HG02571 (cell line): ENCODE data around the gene CLDN34.

Experiments used
- ATAC-seq: cut with Tn5 transposase; IDR thresholded peaks from one replicate; pipeline ENCODE4 v1.9.1; 2021; ENCODE audit warnings: mild to moderate bottlenecking, moderate library complexity; ENCODE audit not compliant: unreplicated experiment

Gene CLDN34

DNA sequence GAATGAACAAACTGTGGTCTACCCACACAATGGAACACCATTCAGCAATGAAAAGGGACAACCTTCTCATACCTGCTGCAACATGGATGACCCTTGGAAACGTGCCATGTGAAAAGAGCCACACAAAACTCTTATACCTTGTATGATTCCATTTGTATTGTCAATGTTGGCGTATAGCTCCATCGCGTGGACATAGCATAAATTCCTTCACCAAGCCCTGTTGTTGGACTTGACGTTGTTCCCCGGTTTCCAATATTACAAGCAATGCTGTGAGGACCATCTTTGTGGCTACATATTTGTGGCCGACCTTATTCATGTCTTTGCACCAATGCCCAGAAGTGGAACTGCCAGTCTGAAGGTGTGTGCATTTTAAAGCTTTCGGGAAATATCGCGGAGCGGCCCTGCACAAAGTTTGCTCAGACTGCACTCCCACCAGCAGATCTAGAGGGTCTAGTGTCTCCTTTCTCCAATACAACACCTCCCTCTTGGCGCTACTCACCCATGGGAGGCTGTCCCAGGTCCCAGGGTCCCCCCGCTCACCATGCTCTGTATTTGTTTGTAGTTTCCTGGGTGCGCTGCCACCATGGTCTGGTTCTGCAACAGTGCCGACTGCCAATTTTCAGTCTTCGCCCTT, at the start of gene CLDN34:
TSS of gene CLDN34 (plus strand) at position 584 of the 634 bp plus-strand sequence. CDS start at position 584, 0 bp downstream.
- ATAC-seq: no peak

- ATAC-seq: no peak
These were observed 49.3 kb upstream of the CLDN34 start for GRCh38 chrX:9917861-9918260.

GRCh38 chrX:9919632-9920172, 47.5 kb upstream of the CLDN34 start:
- ATAC-seq: no peak

- ATAC-seq: no peak
These were observed 45.8 kb upstream of the CLDN34 start for GRCh38 chrX:9921407-9921806.

DNA sequence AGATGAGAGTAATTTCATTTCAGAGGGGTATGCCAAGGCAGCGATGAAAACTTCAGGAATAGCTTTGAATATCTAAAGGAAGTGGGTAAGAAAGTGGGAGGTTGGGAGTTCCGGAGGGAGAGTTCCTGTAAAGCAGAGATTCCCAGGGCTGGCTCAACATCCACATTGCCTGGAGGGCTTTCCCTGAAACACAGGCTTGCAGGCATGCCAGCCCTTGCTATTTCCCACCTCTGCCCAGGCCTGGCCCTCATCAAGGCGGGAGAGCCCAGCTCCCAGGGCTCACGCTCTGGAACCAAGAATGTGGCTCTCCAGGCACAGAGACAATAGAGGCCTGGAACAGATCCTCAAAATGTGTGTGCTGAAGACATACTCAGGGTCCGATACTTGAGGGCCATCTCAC, 43.8 kb upstream of the CLDN34 start:
- ATAC-seq: no peak

DNA sequence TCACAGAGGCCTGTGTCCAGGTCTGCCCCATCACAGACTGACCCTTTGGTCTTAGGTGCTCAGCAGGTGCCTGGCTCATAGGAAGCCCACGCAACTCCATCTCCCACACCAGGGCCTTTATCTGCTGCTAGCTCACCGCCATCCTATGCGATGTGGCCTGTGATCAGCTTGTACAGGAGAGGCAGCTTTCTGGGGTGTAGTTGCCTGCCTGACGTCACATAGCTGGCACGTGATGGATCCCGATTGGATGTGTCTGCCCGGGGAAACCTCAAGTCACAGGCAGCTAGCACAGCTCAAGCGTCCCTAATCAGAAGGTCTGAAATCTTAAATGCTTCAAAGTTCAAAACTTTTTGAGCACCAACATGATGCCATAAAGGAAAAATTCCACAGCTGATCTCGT, 41.2 kb upstream of the CLDN34 start:
- no peak for ATAC-seq

DNA sequence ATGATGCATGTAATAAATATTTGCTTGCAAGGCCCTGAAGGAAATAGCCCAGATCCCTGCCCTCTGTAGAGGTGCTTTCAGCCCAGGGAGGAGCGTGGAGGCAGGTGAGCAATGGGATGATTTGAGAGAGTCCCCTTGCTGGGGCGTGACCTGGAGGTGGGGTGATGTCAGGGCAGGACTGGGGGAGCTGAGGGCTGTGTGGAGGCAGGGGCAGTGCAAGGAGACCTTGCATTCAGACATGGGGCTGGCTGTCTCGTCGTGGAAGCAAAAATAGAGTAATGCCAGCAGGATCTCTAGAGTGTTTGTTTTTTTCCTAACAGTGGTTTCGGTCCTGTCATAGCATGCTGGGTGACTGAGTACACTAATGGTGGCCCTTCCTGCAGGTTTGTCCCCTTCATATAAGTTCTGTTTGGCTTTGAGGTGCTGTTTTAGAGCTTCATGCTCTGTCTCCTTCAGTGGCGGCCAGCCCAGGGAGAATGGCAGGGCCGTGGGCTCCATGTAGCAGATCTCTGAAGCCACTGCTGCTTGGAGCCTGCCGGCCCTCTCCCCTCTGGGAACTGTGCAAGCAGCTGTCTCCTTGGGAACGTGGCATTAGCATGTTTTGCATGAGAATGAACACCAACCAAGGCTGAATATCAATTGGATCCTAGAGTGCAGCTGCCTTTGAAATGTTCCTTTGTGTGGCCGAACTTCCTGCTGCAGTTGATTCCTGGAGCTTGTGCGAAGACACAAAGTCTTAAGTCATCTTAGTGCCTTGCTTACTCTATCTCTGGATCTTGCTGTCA, 39.3 kb upstream of the CLDN34 start:
- ATAC-seq: no peak

GRCh38 chrX:9935436-9935835, 31.7 kb upstream of the CLDN34 start:
- ATAC-seq: no peak

GRCh38 chrX:9937761-9938160, 29.4 kb upstream of the CLDN34 start:
- ATAC-seq: no peak

DNA sequence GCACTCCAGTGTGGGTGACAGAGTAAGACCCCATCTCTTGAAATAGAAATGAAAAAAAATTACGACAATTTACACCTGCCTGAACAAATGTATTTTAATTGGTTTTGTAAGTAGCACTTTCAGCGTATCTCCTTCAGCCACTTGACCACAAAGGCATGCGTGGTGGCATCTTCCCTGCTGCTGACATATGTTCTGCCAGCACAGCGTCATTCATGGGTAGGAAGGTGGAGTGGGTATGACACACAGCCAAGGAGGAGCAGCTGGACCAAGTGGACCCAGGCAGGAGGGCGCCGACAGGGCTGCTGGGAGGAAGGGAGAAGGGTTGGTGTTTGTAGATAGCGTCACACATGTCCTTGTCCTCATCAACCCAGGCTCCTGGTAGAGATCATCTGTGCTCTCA, 28.6 kb upstream of the CLDN34 start:
- no peak for ATAC-seq

- no peak for ATAC-seq
These were observed 26.7 kb upstream of the CLDN34 start for GRCh38 chrX:9940421-9940820.

DNA sequence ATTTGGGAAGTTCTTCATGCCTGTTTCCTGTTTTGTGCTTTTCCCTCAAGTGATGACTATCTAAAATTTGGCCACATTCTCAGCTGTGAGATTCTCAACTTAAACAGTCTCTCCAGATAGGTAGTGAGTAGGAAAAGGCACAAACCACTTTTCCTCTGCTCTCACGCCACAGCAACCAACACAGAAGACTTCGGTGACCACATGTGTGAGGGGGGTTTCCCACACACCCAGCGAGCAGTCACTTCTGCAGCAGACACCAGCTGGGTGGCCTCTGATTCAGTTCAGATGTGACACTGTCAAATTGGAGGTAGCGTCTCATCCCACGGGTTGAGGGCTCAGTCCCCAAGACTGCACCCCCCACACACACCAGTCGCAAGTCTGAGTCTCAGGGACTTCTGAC, 25.1 kb upstream of the CLDN34 start:
- peak; percentile 80 for ATAC-seq

- no peak for ATAC-seq
These were observed 23.7 kb upstream of the CLDN34 start for GRCh38 chrX:9943420-9943819.

- ATAC-seq: no peak
These were observed 19.9 kb upstream of the CLDN34 start for GRCh38 chrX:9947131-9947794.

- ATAC-seq: no peak
These were observed 18.8 kb upstream of the CLDN34 start for GRCh38 chrX:9948406-9948805.

DNA sequence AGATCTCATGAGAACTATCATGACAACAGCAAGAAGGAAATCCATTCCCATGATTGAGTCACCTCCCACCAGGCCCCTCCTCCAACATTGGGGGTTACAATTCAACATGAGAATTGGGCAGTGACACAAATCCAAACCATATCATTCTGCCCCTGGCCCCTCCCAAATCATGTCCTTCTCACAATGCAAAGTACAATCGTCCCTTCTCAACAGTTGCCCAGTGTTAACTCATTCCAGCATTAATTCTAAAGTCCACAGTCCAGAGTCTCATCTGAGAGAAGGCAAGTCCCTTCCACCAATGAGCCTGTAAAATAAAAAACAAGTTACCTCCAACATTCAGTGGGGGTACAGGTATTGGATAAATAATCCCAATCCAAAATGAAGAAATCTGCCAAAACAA, 14.9 kb upstream of the CLDN34 start:
- ATAC-seq: no peak

GRCh38 chrX:9953396-9953795, 13.8 kb upstream of the CLDN34 start:
- ATAC-seq: no peak

GRCh38 chrX:9955506-9955905, 11.7 kb upstream of the CLDN34 start:
- ATAC-seq: no peak

DNA sequence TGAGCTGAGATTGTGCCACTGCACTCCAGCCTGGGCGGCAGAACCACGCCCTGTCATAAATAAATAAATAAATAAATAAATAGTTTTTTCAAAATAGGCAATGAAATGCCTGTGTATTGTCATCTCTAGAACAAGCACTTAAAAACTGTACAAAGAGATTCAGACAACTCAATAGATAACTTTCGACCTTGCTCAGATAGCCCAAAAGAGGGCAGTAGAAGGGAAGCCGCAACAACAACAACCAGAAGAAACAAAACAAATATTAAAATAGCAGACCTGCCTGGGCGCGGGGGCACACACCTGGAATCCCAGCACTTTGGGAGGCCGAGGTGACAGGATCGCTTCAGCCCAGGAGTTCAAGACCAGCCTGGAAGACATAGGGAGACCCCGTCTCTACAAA, 9.4 kb upstream of the CLDN34 start:
- no peak for ATAC-seq

DNA sequence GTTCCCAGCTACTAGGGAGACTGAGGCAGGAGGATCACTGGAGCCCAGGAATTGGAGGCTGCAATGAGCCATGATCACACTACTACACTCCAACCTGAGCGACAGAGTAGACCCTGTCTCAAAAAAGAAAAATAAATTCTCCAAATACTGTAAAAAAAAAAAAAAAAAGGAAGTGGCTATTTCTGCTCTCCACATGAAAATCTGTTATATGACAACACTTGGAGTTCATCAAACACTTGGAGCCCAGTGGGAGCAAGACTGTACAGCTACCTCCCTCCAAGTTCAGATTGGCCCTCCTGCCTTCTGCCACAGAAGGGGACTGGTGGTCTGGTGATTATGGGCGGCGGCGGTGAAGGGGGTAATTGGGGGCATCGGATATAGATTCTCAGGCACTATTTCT, 9.0 kb upstream of the CLDN34 start:
- no peak for ATAC-seq

- no peak for ATAC-seq
These were observed 5.4 kb upstream of the CLDN34 start for GRCh38 chrX:9961750-9962149.

DNA sequence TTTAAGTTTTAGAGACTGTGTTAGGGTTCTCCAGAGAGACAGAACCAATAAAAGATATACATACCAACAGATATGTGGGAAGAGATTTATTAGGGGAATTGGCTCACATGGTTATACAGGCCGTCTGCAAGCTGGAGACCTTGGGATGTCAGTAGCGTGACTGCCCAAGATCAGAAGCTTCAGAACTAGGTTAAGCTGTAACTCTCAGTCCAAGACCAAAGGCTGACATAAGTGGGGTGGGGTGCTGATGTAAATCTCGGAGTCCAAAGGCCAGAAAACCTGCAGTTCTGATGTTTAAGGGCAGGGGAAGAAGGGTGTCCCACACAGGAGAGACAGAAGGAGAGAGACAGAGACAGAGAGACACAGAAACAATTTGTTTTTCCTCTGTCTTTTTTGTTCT, 10.5 kb downstream of the CLDN34 start:
- ATAC-seq: no peak
